SK-N-SH treated with all-trans-retinoic acid at 6 μM for 48 hours (cell line): ENCODE results near the gene RFC2.
"Not testable (repeated sequence)": the region's sequence is repeated elsewhere in the genome, so short reads cannot be mapped to it uniquely, and the experiment has no call there.

Experiments used
- ATAC-seq: fragments of 200-7000 bp; cut with Tn5 transposase; 3 replicates; pipeline ENCODE4 v1.9.1; 2020; ENCODE audit warnings: mild to moderate bottlenecking, moderate library complexity
- ARNTL ChIP-seq: fragments of 450-650 bp; formaldehyde crosslinking; IDR thresholded peaks from 2 replicates; pipeline ENCODE4 v1.5.0; 2020; ENCODE audit warnings: low read depth, mild to moderate bottlenecking, moderate library complexity, borderline replicate concordance
- BACH2 ChIP-seq: fragments of 250-450 bp; sonication (Bioruptor Pico); IDR thresholded peaks from 2 replicates; pipeline ENCODE4 v1.9.0; 2021; ENCODE audit warnings: mild to moderate bottlenecking, borderline replicate concordance
- CREB5 ChIP-seq: fragments of 250-450 bp; sonication (Bioruptor Pico); IDR thresholded peaks from 2 replicates; pipeline ENCODE4 v1.5.1; 2020; ENCODE audit warnings: low read depth, mild to moderate bottlenecking, moderate library complexity
- CSDC2 ChIP-seq: fragments of 250-450 bp; sonication (Bioruptor Pico); IDR thresholded peaks from 2 replicates; pipeline ENCODE4 v1.5.0; 2020; ENCODE audit warnings: mild to moderate bottlenecking, moderate library complexity
- CSRNP3 ChIP-seq: fragments of 250-450 bp; sonication (Bioruptor Pico); IDR thresholded peaks from 2 replicates; pipeline ENCODE4 v1.5.1; 2021; ENCODE audit warnings: mild to moderate bottlenecking, moderate library complexity
- GLIS3 ChIP-seq: fragments of 250-450 bp; sonication (Bioruptor Pico); IDR thresholded peaks from 2 replicates; pipeline ENCODE4 v1.5.0; 2020; ENCODE audit warnings: mild to moderate bottlenecking, moderate library complexity
- ISL1 ChIP-seq: fragments of 250-450 bp; sonication (Bioruptor Pico); IDR thresholded peaks from 2 replicates; pipeline ENCODE4 v2.1.2; 2022; ENCODE audit warnings: mild to moderate bottlenecking, moderate library complexity
- OSR1 ChIP-seq: fragments of 250-450 bp; sonication (Bioruptor Pico); IDR thresholded peaks from 2 replicates; pipeline ENCODE4 v1.8.0; 2022; ENCODE audit warnings: moderate library complexity, mild to moderate bottlenecking, inconsistent platforms
- PATZ1 ChIP-seq: fragments of 250-450 bp; sonication (Bioruptor Pico); IDR thresholded peaks from 2 replicates; pipeline ENCODE4 v1.8.0; 2020; ENCODE audit warnings: mild to moderate bottlenecking, moderate library complexity, borderline replicate concordance
- POU6F1 ChIP-seq: fragments of 250-450 bp; sonication (Bioruptor Pico); IDR thresholded peaks from 2 replicates; pipeline ENCODE4 v1.8.0; 2021; ENCODE audit warnings: low read depth, mild to moderate bottlenecking, moderate library complexity, borderline replicate concordance
- PPARA ChIP-seq: fragments of 250-450 bp; sonication (Bioruptor Pico); IDR thresholded peaks from 2 replicates; pipeline ENCODE4 v1.5.0; 2020; ENCODE audit warnings: mild to moderate bottlenecking, borderline replicate concordance
- SNAI2 ChIP-seq: fragments of 250-450 bp; sonication (Bioruptor Pico); IDR thresholded peaks from 2 replicates; pipeline ENCODE4 v1.5.0; 2020; ENCODE audit warnings: mild to moderate bottlenecking, moderate library complexity
- TOX ChIP-seq: fragments of 250-450 bp; sonication (Bioruptor Pico); IDR thresholded peaks from 2 replicates; pipeline ENCODE4 v1.8.0; 2021; ENCODE audit warnings: mild to moderate bottlenecking, moderate library complexity, borderline replicate concordance
- TSHZ2 ChIP-seq: fragments of 250-450 bp; sonication (Bioruptor Pico); IDR thresholded peaks from 2 replicates; pipeline ENCODE4 v1.5.0; 2020; ENCODE audit warnings: mild to moderate bottlenecking, moderate library complexity
- ZC3H10 ChIP-seq: fragments of 250-450 bp; sonication (Bioruptor Pico); IDR thresholded peaks from 2 replicates; pipeline ENCODE4 v1.5.1; 2021; ENCODE audit warnings: mild to moderate bottlenecking, moderate library complexity
- ZFP3 ChIP-seq: fragments of 250-450 bp; sonication (Bioruptor Pico); IDR thresholded peaks from 2 replicates; pipeline ENCODE4 v1.5.0; 2020; ENCODE audit warnings: mild to moderate bottlenecking, moderate library complexity
- ZFP30 ChIP-seq: fragments of 450-650 bp; formaldehyde crosslinking; IDR thresholded peaks from 2 replicates; pipeline ENCODE4 v1.5.0; 2022; ENCODE audit warnings: mild to moderate bottlenecking, moderate library complexity
- ZNF565 ChIP-seq: fragments of 450-650 bp; formaldehyde crosslinking; conservative IDR thresholded peaks from 2 replicates; pipeline ENCODE4 v1.5.0; 2020; ENCODE audit warnings: low read depth, mild to moderate bottlenecking, moderate library complexity
- ZNF70 ChIP-seq: fragments of 450-650 bp; formaldehyde crosslinking; IDR thresholded peaks from 2 replicates; pipeline ENCODE4 v1.5.0; 2020; ENCODE audit warnings: mild to moderate bottlenecking, moderate library complexity
- ZNF8 ChIP-seq: fragments of 450-650 bp; formaldehyde crosslinking; IDR thresholded peaks from 2 replicates; pipeline ENCODE4 v1.5.0; 2020; ENCODE audit warnings: mild to moderate bottlenecking, moderate library complexity

Gene RFC2

GRCh38 chr7:74215921-74216320, 38.3 kb downstream of the RFC2 start:
- ATAC-seq = no peak
- no peak for TF ChIP-seq ZNF565 (CRISPR knock-in tag)
- TF ChIP-seq SNAI2 (CRISPR knock-in tag) = no peak
- no peak for TF ChIP-seq CSDC2 (CRISPR knock-in tag)
- no peak for TF ChIP-seq ZNF8 (CRISPR knock-in tag)
- TF ChIP-seq GLIS3 (CRISPR knock-in tag) = no peak
- no peak for TF ChIP-seq TOX (CRISPR knock-in tag)
- no peak for TF ChIP-seq ZFP3 (CRISPR knock-in tag)
- no peak for TF ChIP-seq PATZ1 (CRISPR knock-in tag)

GRCh38 chr7:74214816-74215630, 39.2 kb downstream of the RFC2 start:
- ATAC-seq = no peak
- TF ChIP-seq ZNF565 (CRISPR knock-in tag) (no peak), CREB5 (CRISPR knock-in tag) (no peak), POU6F1 (CRISPR knock-in tag) (no peak), ISL1 (no peak), BACH2 (CRISPR knock-in tag) (no peak), PATZ1 (CRISPR knock-in tag) (no peak), ARNTL (CRISPR knock-in tag) (no peak), OSR1 (CRISPR knock-in tag) (no peak), CSDC2 (CRISPR knock-in tag) (no peak), ZNF70 (no peak), SNAI2 (CRISPR knock-in tag) (no peak)

- no peak for TF ChIP-seq ZC3H10 (CRISPR knock-in tag)
- TF ChIP-seq ZNF565 (CRISPR knock-in tag) = no peak
- TF ChIP-seq PPARA (CRISPR knock-in tag) = no peak
- TF ChIP-seq ZFP30 = no peak
- no peak for TF ChIP-seq SNAI2 (CRISPR knock-in tag)
- TF ChIP-seq ARNTL (CRISPR knock-in tag) = no peak
- TF ChIP-seq OSR1 (CRISPR knock-in tag) = no peak
- TF ChIP-seq TOX (CRISPR knock-in tag) = no peak
- no peak for TF ChIP-seq GLIS3 (CRISPR knock-in tag)
- no peak for TF ChIP-seq CSRNP3
- no peak for TF ChIP-seq ISL1
- no peak for TF ChIP-seq BACH2 (CRISPR knock-in tag)
- TF ChIP-seq CREB5 (CRISPR knock-in tag) = no peak
- no peak for TF ChIP-seq POU6F1 (CRISPR knock-in tag)
- no peak for TF ChIP-seq TSHZ2
- no peak for TF ChIP-seq ZNF70
- no peak for TF ChIP-seq ZNF8 (CRISPR knock-in tag)
- ATAC-seq = no peak
These were observed 41.5 kb downstream of the RFC2 start for GRCh38 chr7:74212661-74213060.

GRCh38 chr7:74208241-74208640, 46.0 kb downstream of the RFC2 start:
- not testable (repeated sequence) for ATAC-seq
